ENCODE results near the gene ANKRD30A. TPM values are rescaled to one million over a fixed set of nuclear protein-coding genes. Genes with fewer than 3 reads are reported as not detected.
"Not testable (repeated sequence)": the region's sequence is repeated elsewhere in the genome, so short reads cannot be mapped to it uniquely, and the experiment has no call there.

Gene ANKRD30A
- total RNA-seq, 4 donors from 2014 or later = not detected

- no peak for TF ChIP-seq POLR2A (IDR thresholded peaks at IDR 0.05)
- no peak for TF ChIP-seq CTCF (IDR thresholded peaks at IDR 0.05)
- intact Hi-C loops (cut with DNase I; ENCODE audit: low total_unique reads) = no loop called here
- H3K9me3 ChIP-seq = no peaks in the 10 kb centered on the region
Measured at GRCh38 chr10:37109000-37109399, 16.4 kb upstream of the ANKRD30A start.

GRCh38 chr10:37124532-37124931 lies 866 bp upstream of the ANKRD30A start:
- Histone ChIP-seq H3K4me1 (no peaks in the 10 kb centered on the region), H3K27ac (no peak overlapping the region), H3K36me3 (no peaks in the 10 kb centered on the region), H3K27me3 (no peaks in the 10 kb centered on the region), H3K4me3 (no peak overlapping the region), H3K9me3 (no peaks in the 10 kb centered on the region)
- no peak for DNase-seq
- no peak for TF ChIP-seq CTCF (IDR thresholded peaks at IDR 0.05)
- TF ChIP-seq POLR2A (IDR thresholded peaks at IDR 0.05) = no peak
- intact Hi-C loops (cut with DNase I; ENCODE audit: low total_unique reads) = no loop called here

More at GRCh38 chr10:37109000-37109399, 16.4 kb upstream of the ANKRD30A start:
- DNase-seq = no peak
- Histone ChIP-seq H3K27me3 (no peaks in the 10 kb centered on the region), H3K36me3 (no peaks in the 10 kb centered on the region), H3K27ac (no peak overlapping the region), H3K4me1 (no peaks in the 10 kb centered on the region), H3K4me3 (no peak overlapping the region)

DNA sequence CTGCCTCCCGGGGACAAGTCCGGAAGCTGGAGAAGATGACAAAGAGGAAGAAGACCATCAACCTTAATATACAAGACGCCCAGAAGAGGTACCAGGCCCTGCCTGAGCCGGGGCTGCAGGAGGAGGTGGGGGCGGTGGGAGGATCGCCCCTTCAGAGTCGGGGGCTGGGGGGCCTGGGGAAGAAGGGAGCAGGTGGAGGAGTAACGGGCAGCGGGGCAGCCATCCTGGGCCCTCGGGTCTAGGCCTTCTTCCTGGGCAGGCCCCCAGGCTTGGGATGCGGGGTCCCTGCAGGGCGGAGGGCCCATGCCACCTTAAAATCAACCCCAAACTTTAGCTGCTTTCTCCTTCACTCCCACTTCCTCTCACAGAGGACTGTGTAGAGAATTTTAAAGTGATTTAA lies 523 bp downstream of the ANKRD30A start:
- TF ChIP-seq POLR2A (IDR thresholded peaks at IDR 0.05) = no peak
- no peak for TF ChIP-seq CTCF (IDR thresholded peaks at IDR 0.05)
- Histone ChIP-seq H3K27ac (no peak overlapping the region), H3K4me3 (no peak overlapping the region), H3K9me3 (no peaks in the 10 kb centered on the region), H3K4me1 (no peaks in the 10 kb centered on the region), H3K36me3 (no peaks in the 10 kb centered on the region), H3K27me3 (no peaks in the 10 kb centered on the region)
- no peak for DNase-seq
- intact Hi-C loops (cut with DNase I; ENCODE audit: low total_unique reads) = no loop called here

DNA sequence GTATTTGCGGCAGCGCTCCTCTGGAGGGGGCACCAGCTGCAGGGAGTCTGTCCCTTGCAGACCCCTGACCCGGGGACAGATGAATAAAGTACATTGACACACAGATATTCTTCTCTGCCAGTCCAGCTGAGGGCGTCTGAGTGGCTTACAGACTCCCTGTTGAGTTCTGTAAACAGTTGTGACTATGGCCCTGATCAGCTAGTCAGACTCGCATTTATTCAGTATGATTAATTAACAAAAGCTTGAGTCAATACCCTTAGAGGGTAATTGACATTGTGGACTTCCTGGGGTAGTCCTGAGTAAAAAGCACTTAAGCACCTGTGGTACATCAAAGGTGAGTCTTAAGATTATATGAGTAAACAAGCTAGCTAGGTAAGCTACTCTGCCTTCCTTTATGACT lies 21.0 kb downstream of the ANKRD30A start:
- intact Hi-C loops (cut with DNase I; ENCODE audit: low total_unique reads) = no loop called here
- Histone ChIP-seq H3K27me3 (no peaks in the 10 kb centered on the region), H3K4me3 (no peak overlapping the region), H3K36me3 (no peaks in the 10 kb centered on the region), H3K9me3 (no peaks in the 10 kb centered on the region), H3K4me1 (no peaks in the 10 kb centered on the region), H3K27ac (no peak overlapping the region)
- no peak for TF ChIP-seq CTCF (IDR thresholded peaks at IDR 0.05)
- no peak for TF ChIP-seq POLR2A (IDR thresholded peaks at IDR 0.05)
- DNase-seq = no peak

- H3K9me3 ChIP-seq; H3K36me3 ChIP-seq; H3K4me3 ChIP-seq; DNase-seq; intact Hi-C loops (cut with DNase I; ENCODE audit: low total_unique reads); H3K27me3 ChIP-seq; H3K4me1 ChIP-seq; H3K27ac ChIP-seq: not testable (repeated sequence)
Measured at GRCh38 chr10:37162430-37162829, 37.0 kb downstream of the ANKRD30A start.

DNA sequence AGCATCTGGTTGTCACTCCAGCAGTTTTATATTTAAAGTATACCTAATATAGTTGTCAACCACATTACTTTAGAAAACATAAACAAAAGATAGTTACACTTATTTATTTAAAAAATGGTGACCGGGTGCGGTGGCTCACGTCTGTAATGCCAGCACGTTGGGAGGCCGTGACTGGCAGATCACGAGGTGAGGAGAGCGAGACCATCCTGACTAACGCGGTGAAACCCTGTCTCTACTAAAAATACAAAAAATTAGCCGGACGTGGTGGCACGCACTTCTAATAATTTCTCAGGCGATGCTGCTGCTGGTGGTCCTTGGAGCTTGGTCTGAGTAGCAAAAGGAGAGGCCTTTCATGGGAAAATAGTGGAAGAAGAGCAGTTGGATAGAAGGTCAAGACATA lies 46.5 kb downstream of the ANKRD30A start:
- H3K36me3 ChIP-seq; intact Hi-C loops (cut with DNase I; ENCODE audit: low total_unique reads); H3K4me1 ChIP-seq; H3K9me3 ChIP-seq; H3K27me3 ChIP-seq; H3K27ac ChIP-seq; H3K4me3 ChIP-seq; DNase-seq: not testable (repeated sequence)

GRCh38 chr10:37178296-37178695 lies 52.9 kb downstream of the ANKRD30A start:
- H3K27ac ChIP-seq; H3K4me1 ChIP-seq; H3K36me3 ChIP-seq; H3K9me3 ChIP-seq; DNase-seq; H3K4me3 ChIP-seq; intact Hi-C loops (cut with DNase I; ENCODE audit: low total_unique reads); H3K27me3 ChIP-seq: not testable (repeated sequence)

DNA sequence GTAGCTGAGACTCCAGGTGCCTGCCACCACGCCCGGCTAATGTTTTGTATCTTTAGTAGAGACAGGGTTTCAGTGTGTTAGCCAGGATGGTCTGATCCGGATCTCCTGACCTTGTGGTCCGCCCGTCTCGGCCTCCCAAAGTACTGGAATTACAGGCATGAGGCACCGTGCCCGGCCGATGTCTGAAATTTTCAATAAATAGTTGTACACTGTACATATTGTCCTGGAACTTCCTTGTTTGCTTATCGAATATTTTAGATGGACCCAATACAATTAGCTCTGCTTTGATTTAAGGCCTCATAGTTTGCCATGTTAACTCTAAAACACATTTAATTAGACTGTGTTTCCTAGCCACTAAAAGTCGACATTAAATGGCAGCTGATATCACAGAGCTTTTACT lies 57.3 kb downstream of the ANKRD30A start:
- H3K9me3 ChIP-seq; intact Hi-C loops (cut with DNase I; ENCODE audit: low total_unique reads); H3K4me1 ChIP-seq; H3K27me3 ChIP-seq; H3K27ac ChIP-seq; H3K36me3 ChIP-seq; H3K4me3 ChIP-seq; DNase-seq: not testable (repeated sequence)

All from uterus (tissue), 4 donors.